Measurements from ENCODE around the gene ZNF304. TPM values are rescaled to one million over a fixed set of nuclear protein-coding genes. Genes with fewer than 3 reads are reported as not detected.

The ZNF304 gene
- total and polyA plus RNA-seq, 2 of the 13 experiments (the other 11 are each of a cell fraction or from before 2014, with no cell fraction given), result 3.4 to 8.0 TPM

GRCh38 chr19:57362997-57363687 is 12.1 kb downstream of the ZNF304 start, which contains the start of the genes TRAPPC2B and ZNF547 (continued):
- TF ChIP-seq ZBED4 (CRISPR knock-in tag; IDR thresholded peaks at IDR 0.05; ENCODE audit: borderline replicate concordance), result no peak
- TF ChIP-seq CENPBD1 (CRISPR knock-in tag; IDR thresholded peaks at IDR 0.05; ENCODE audit: borderline replicate concordance, low read depth), result no peak
- TF ChIP-seq CBX1 (IDR thresholded peaks at IDR 0.05; ENCODE audit: low read depth), result no peak
- TF ChIP-seq ZNF101 (CRISPR knock-in tag; IDR thresholded peaks at IDR 0.05; ENCODE audit: borderline replicate concordance, low read depth), result no peak
- TF ChIP-seq TBX3 (IDR thresholded peaks at IDR 0.05; ENCODE audit: borderline replicate concordance), result no peak
- no peak for TF ChIP-seq ZNF691 (CRISPR knock-in tag; IDR thresholded peaks at IDR 0.05; ENCODE audit: borderline replicate concordance, low read depth)
- no peak for TF ChIP-seq CCAR2 (optimal IDR thresholded peaks at IDR 0.05; ENCODE audit: low read depth, low read length)
- TF ChIP-seq ETV5 (CRISPR knock-in tag; IDR thresholded peaks at IDR 0.05; ENCODE audit: borderline replicate concordance), result peak; percentile 75; the same call in 1 of the 2 replicates
- TF ChIP-seq THRA (CRISPR knock-in tag; IDR thresholded peaks at IDR 0.05; ENCODE audit: borderline replicate concordance), result peak; percentile 17; the same call in 1 of the 2 replicates
- TF ChIP-seq RFX5 (IDR thresholded peaks at IDR 0.05; ENCODE audit: low read depth, low read length), result peak; percentile 55; the same call in 1 of the 2 replicates
- TF ChIP-seq ZBTB46 (CRISPR knock-in tag; IDR thresholded peaks at IDR 0.05; ENCODE audit: borderline replicate concordance), result no peak
- no peak for TF ChIP-seq ZNF597 (CRISPR knock-in tag; IDR thresholded peaks at IDR 0.05)
- TF ChIP-seq TCF7 (IDR thresholded peaks at IDR 0.05; ENCODE audit: low read depth), result no peak
- no peak for TF ChIP-seq PLSCR1 (CRISPR knock-in tag; IDR thresholded peaks at IDR 0.05; ENCODE audit: borderline replicate concordance)
- peak; percentile 87; the same call in 1 of the 2 replicates for TF ChIP-seq HBP1 (CRISPR knock-in tag; IDR thresholded peaks at IDR 0.05; ENCODE audit: low read depth)

Data from HepG2 (cell line).